HG02938 (cell line): Measurements from ENCODE around the gene GCN1.
"Not testable (repeated sequence)": the region's sequence is repeated elsewhere in the genome, so short reads cannot be mapped to it uniquely, and the experiment has no call there.

ENCODE experiments used
- ATAC-seq: cut with Tn5 transposase; IDR thresholded peaks from one replicate; pipeline ENCODE4 v1.9.1; 2021; ENCODE audit warnings: mild to moderate bottlenecking, moderate library complexity; ENCODE audit not compliant: unreplicated experiment

GCN1 gene

DNA sequence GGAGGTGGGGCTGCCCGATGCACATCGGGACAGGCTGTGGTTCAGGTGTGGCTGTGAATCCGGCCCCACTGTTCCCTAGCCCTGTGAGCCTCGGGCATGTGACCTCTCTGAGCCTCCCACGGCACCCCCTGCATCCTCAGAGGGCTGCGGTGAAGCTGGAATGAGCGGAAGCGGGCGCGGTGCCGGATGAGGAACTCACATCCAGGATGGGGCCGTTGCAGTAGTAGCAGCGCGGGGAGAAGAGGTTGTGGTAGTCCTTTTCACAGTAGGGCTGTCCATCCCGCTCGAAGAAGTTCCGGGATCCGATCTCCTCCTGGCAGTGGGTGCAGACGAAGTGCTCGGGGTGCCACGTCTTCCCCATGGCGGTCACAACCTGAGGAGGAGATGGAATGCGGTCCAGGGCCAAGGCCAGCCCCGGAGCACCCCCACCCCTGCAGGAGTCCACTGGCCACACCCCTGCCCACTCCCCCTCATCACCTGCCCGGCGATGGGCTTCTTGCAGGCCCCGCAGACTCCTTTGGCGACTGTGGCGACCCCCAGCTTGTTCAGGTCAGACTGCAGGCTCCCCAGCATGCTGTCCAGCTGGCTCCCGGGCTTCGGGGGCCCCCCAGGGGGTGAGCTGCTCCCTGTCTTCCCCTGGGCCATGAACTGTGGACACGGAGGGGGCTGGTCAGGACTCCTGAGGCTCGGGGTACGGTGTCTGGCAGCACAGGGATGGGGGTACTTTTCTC lies 20.3 kb upstream of the GCN1 start:
- ATAC-seq = no peak

DNA sequence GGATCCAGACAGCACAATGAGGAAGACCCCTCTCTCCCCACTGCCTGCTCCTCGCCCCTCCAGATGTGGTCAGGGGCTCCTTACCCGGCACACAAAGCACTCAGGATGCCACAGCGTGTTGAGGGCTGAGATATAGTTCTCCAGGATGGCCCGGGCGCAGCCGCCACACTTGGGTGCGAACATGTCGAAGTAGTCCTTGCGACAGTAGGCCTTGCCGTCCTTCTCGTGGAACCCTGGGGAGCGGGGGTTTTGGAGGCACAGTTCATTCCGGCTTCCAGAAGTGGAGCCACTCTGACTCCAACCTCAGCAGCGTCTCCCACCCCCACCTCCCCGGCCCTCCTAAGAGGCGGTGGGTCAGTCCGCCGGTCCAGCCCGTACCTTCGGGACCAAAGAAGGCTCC lies 19.2 kb upstream of the GCN1 start:
- no peak for ATAC-seq

DNA sequence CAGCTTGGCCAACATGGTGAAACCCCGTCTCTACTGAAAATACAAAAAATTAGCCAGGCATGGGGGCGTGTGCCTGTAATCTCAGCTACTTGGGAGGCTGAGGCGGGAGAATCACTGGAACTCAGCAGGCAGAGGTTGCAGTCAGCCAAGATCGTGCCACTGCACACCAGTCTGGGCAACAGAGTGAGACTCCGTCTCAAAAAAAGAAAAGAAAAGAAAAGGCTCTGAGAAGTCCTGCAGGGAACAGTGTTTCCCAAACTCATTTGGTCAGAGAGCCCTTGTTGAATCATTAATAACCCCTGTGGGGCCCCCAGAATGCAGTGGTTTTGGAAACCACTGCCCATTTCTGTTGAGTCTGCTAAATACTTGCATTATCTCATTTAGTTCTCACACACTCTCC lies 18.7 kb upstream of the GCN1 start:
- ATAC-seq = not testable (repeated sequence)

DNA sequence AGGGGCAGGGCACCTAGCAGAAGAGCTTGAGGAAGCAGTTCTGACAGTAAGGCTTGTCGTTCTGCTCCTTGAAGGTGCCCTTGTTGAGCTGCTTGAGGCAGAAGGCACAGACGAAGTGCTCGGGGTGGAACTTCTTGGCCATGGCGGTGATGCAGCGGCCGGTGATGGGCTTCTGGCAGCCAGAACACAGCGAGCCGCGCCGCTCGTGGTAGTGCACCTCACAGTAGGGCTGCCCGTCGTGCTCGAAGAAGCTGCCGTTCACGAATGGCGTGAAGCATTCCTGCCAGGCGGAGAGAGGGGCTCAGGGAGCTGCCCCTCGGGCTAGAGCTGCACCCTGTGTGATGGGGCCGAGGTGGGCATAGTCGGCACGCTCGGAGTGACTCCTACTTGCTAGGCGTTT lies 17.8 kb upstream of the GCN1 start:
- ATAC-seq = no peak

DNA sequence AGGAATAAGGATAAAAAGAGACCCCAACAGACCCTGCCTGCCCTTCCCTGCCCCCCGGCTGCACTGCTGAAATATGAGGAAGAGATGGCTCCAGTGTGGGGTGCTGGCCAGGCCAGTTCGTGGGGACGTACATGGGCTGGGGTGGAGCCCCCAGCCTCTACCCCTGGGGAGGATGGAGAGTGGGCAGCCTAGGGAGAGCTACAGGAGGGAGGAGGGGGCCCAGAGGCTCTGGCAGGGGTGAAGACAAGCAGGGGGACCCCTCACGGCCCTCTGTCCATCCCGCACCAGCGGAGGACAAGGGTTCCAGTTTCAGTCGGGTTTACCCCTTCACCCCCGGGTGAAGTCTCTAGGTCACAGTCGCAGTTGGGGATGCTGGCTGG lies 17.4 kb upstream of the GCN1 start:
- no peak for ATAC-seq

DNA sequence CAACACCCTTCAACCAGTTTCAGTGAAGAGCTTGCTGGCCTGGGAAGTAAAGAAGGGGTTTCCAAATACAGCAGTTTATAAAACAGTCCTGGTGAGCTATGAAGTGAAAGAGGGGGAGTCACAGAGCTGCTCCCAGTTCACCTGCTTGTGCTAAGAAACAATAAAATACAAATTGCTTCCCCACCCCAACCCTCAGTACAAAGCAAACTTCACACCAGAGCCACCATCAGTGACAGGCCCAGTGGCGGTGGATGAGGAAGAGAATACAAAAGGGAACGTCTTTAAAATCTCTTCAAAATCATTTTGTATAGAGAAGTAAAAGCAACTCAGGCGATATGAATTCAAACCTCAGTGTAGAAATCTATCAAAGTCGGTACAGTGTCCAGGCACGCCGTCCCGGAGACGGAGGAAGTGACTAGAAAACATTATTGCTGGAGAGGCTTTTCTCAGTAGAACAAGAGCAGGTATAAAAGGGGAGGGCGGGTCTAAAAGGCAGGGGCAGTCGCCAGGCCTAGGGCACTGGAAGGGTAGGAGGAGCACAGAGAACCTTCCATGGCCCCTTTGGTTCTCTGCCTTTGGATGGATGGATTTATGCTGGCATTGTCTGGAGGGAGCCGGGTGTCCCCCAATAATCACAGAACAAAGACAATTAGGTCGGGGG lies 16.9 kb upstream of the GCN1 start:
- ATAC-seq = no peak

DNA sequence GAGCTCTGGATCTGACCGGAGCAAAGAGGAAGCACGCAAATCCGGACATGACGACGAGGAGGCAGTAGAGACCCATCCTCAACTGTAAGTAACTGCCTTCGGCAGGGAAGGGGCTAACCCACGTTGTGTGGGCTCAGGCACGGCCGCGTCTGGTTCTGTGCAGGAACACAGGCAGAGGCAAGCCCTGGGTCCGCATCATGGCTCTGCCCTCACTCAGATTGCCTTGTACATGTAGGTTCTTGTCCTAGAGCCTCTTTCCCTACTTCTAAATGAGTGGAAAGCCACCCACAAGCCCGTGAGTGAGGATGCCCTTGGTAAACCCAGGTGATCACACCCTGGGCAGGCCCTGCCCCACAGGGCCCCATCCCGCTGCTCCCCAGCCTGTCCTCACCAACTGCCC lies 15.3 kb upstream of the GCN1 start:
- no peak for ATAC-seq

DNA sequence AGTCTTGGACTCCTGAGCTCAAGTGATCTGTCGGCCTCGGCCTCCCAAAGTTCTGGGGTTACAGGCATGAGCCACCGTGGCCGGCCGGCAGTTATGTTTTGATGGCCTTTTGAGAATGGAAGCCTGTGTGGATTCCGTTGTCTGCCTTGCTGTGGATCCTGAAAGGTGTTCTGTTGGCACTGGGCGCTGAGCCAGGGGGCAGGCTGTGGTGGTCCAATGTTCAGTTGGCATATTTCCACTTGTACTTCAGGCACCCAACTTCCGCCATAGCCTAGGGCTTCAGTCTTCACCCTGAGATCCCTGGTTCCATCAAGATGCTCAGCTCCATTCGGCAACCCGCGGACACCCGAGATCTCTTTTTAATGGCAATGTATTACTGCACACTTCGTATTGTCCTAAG lies 12.7 kb upstream of the GCN1 start:
- no peak for ATAC-seq

DNA sequence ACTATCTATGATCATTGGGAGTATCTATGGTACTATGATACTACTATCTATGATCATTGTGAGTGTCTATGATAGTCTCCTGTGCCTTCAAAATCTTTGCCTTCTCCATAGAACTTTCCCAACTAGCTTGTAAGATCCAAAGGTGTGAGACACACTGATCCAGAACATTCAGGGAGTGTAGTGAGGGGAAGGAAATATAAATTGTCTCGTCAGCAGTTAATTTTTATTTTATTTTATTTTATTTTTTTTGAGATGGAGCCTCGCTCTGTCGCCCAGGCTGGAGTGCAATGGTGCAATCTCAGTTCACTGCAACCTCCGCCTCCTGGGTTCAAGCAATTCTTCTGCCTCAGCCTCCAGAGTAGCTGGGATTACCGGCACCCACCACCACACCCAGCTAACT lies 12.3 kb upstream of the GCN1 start:
- not testable (repeated sequence) for ATAC-seq

DNA sequence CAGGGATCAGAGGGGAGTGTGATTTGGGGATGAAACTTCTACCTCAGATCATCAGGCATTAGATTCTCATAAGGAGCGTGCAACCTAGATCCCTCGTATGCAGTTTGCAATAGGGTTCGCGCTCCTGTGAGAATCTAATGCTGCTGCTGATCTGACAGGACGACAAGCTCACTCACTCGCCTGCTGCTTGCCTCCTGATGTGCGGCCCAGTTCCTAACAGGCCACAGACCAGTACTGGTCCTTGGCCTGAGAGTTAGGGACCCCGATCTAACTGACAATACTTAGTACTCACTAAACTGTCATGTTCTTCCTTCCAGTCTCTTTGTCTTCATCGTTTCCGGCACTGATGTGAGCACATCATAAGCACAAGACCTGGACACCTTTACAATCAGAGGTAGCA lies 11.7 kb upstream of the GCN1 start:
- ATAC-seq = no peak

DNA sequence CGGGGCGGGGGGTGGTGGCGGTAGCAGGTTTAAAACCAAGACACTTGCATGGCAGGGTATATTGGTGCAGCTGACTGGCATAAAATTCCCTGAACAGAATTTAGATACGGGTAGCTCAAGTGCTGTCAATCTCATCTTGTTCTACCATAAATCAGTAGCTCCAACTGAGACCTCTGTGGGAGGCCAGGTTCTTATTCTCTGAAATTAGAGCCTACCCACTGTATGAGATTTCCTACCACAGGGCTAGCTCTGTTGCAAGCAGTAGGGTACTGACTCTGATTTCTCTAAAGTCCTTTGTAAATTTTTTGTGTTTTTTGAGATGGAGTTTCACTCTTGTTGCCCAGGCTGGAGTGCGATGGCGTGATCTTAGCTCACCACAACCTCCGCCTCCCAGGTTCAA lies 9.7 kb upstream of the GCN1 start:
- ATAC-seq = no peak

DNA sequence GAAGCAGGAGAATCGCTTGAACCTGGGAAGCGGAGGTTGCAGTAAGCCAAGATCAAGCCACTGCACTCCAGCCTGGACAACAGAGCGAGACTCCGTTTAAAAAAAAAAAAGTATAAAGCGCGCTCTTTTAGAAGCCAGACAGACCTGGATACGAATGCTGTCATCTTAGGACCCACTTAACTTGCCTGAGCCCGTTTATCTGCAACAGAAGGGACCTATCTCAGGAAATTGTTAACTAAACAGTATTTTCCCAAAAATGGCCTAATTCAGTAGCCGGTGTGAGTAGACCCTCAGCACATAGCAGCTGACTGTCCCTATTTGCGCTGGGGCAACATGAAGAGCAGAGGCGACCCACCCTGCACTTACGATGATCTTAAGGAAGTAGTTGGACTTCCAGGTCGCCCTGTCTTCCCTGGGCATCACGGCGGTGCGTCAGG lies 5.9 kb upstream of the GCN1 start:
- ATAC-seq = no peak

DNA sequence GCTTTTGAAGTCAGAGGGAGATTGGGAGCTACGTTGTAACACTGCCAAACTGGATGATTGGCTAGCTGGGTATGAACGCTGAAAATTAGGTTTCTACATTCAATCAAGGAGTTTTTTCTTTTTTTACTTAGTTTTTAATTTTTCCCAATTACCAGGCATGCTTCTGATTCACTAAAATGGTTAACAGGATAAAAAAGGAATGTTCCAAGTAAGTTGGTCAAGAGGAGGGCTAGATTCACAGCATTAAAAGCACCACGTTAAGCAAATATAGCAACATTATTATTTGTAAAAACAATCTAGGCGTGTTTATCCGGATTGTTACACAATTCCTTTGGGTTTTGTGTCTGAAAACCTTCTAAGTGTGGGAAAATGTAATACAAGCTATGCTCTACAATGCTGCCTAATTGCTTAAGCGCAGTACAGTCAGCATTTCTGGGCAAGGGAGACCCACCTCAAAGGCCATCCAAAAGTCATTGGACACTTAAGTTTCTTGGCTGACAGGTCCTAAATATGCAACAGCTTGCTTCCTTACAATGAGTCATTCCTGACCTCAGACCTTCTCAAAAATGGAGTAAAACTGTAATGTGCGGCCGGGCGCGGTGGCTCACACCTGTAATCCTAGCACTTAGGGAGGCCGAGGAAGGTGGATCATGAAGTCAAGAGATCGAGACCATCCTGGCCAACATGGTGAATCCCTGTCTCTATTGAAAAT lies 5.2 kb upstream of the GCN1 start:
- ATAC-seq = no peak

DNA sequence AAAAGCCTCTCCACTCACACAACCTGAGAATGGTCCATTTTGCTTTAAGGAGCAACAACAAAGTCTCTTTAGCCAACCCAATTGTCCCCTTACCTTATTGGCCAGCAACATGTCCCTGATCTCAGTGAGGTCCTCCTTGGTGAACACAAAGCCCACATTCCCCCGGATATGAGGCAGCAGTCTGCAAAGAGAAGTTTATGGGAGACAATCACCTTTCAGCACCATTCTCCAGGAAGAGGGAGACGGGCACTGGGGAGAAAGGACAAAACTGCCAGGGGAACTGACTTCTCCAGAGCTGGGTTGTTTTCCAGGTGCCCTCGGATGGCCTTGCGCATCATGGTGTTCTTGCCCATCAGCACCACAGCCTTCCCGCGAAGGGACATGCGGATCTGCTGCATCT lies 4.5 kb upstream of the GCN1 start:
- ATAC-seq = no peak

DNA sequence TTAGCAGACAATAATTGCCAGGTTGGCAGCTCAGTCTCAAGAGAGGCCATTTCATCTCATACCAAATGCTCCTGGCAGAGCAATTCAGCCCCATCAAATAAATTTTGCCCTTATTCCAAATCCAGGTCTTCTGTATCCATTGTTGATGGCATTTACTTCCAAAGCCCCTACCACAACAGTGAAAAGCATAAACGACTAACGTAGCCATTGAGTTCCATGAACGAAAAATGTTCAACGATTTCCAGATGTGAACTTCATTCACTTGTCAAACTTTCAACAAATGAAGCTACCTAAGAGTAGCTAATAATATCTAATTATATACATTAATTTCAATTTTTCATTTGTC lies 3.0 kb upstream of the GCN1 start:
- ATAC-seq = no peak

DNA sequence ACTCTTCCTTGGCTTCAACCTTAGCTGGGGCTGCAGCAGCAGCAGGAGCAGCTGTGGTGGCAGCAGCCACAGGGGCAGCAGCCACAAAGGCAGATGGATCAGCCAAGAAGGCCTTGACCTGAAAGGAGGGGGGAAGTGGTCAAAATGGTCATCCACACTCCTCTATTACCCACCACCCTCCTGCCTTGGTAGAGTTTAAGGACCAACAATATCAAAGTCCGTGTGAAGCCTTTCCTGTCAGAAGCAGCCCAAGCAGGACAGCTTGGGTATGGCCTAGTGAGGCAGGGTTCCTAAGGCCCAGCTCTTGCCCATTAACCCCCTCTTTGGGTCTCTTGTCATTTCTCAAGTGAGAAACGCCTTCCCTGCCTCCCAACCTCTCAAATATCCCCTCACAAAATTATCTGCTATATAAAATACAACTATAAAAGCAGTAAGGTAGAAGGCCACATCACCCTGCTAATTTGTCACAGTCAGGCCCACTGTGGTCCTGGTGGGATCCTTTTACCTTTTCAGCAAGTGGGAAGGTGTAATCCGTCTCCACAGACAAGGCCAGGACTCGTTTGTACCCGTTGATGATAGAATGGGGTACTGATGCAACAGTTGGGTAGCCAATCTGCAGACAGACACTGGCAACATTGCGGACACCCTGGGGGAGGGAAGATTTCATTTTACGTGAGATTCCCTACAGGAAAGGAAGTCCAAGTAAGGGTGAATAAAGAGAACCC lies 2.5 kb upstream of the GCN1 start:
- not testable (repeated sequence) for ATAC-seq

DNA sequence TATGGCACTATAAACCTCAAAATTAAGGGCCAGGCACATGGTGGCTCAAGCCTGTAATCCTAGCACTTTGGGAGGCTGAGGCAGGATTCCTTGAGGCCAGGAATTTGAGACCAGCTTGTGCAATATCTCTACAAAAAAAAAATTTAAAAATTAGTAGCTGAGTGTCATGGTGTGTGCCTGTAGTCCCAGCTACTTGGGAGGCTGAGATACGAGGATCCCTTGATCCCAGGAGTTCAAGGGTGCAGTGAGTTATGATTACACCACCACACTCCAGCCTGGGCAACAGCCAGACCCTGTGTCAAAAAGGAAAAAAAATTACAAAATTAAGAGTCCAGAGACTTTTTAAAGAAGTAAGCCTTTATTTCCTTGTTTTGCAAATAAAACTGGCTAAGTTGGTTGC lies 1.8 kb upstream of the GCN1 start:
- no peak for ATAC-seq

DNA sequence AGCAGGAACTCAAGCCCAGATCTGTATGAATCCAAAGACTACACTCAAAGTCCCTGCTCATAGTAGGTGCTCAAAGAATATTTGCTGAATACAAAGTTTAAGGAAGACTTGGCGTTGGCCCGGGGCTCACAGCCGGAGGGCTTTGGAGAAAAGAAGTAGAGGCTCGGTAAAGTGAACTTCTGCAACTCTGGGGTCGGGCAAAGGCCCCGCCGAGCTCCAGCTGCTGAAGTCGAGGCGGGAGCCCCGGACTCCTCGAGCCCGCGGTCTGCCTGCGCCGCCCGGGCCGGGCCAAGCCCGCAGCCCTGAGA lies 335 bp downstream of the GCN1 start:
- peak; percentile 30 for ATAC-seq

DNA sequence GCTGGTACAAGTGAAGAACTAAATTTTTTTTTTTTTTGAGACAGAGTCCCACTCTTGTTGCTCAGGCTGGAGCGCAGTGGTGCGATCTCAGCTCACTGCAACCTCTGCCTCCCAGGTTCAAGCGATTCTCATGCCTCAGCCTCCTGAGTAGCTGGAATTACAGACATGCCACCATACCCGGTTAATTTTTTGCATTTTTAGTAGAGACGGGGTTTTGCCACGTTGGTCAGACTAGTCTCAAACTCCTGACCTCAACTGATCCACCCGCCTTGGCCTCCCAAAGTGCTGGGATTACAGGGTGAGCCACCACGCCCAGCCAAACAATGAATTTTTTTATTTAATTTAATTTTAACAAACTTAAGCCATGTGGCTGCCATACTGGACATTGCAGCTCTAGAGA lies 1.2 kb downstream of the GCN1 start:
- ATAC-seq = not testable (repeated sequence)

DNA sequence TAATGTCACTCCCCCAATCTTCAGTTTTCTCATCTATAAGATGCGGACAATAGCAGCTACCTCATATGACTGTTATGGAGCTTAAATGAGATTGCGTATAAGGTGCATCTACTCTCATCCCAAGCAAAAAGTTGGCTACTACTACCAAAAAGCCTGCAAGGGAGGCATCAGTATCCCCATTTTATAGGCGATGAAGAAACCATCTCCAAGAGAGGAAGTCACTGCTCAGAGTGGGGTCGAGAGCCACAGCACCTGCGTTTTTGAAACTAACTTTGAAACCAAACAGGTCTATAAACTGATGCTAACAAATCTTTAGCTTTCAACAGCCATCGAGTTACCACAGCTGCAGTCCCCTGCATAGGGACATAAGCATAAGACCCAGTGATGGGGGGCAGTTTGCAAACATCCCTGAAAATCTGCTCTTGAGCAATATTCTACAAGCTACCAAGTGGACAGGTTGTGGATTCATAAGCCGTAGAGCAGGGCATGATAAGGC lies 3.5 kb downstream of the GCN1 start:
- no peak for ATAC-seq

DNA sequence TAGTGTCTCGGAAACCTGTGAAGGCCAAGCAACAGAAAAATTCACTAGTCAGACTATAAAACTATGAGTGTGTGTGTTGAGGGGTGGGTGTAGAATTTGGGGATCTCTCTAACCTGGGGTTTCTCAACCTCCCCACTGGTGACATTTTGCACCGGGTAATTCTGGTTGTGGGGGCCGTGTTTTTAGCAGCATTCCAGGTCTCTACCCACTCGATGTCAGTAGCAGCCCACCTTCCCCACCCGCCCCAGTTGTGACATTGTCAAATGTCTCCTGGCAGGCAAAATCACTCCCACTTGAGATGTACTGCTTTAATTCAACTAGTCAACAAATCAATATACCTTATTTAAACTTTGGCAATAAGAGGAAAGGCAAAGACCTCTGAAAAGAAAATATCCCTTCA lies 4.1 kb downstream of the GCN1 start:
- no peak for ATAC-seq

DNA sequence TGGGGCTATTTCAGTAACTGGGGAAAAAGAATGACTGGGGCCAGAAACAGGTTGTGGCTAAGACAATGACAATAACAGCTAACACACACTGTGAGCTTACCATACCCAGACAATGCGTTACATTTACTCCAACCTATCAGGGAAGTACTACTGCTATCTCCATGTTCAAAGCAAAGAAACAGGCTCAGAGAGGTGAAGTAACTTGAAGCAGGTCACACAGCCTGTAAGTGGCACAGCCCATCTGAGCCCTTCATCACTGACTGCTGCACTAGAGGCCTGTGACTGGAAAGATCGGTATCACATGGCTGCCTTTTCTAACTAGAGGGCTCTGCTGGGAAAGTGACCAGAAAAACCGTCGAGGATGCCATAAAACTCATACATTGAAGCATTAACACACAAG lies 7.9 kb downstream of the GCN1 start:
- ATAC-seq = no peak
